ENCODE data around the gene JAM3. TPM values are rescaled to one million over a fixed set of nuclear protein-coding genes. Genes with fewer than 3 reads are reported as not detected.

Gene JAM3
- total and polyA plus RNA-seq, 2 of the 4 experiments (the other 2 are of a cell fraction) = 38.0 to 71.5 TPM

DNA sequence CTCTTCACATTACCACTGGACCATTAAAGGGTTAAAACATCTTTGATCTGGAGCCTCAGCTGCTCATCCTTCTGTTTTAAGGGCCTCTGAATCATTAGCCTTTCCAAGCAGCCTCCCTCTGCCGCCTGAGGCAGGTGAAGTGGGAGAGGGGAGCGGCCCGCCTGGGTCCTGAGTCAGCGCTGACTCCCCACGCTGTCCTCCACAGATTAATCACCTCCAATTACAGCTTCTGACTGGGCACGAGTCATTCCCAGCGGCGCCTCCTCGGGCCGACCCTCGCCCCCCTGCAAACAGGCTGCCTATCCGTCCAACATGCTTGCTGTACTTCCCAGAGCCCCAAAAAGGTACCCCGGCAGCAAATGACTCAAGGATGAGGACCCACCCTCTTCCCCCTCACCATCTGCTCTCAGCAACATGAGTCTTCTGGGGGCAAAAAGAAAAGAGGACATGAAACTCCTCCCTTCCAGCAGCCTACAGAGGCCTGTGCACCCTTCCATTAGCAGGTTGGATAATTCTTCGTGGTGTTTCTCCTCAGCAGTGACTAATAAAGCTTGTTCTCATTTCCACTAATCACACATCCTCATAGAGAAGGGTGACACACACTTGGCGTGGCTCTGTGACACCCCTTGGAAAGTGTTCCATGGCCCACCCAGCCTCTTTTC, 44.3 kb upstream of the JAM3 start:
- BruUV-seq (replicated peaks) = no TSS peak
- in situ Hi-C loops (cut with MboI; ENCODE audit: low sequenced_read_pairs) (no loop called here), dilution Hi-C loops (cut with HindIII; ENCODE audit: low sequenced_read_pairs, unreplicated experiment) (no loop called here), intact Hi-C loops (cut with micrococcal nuclease) (no loop called here)
- Histone ChIP-seq H3K36me3 (ENCODE audit: control insufficient read depth, insufficient read depth, low read length) (no peaks in the 10 kb centered on the region), H3K9ac (ENCODE audit: low read depth, low read length) (no peak overlapping the region), H4K5ac (ENCODE audit: low read depth, low read length) (no peak overlapping the region), H2AK5ac (ENCODE audit: low read depth, low read length) (no peak overlapping the region), H3K23ac (ENCODE audit: low read depth, low read length) (no peak overlapping the region), H4K20me1 (ENCODE audit: insufficient read depth, low read length) (no peaks in the 10 kb centered on the region), H3K9me1 (ENCODE audit: insufficient read depth, low read length) (no peaks in the 10 kb centered on the region), H2BK20ac (ENCODE audit: low read depth, low read length) (no peak overlapping the region), H3K27ac (ENCODE audit: insufficient read depth, low read length) (no peak overlapping the region), H3K4me3 (ENCODE audit: insufficient read depth, low read depth, low read length) (no peak overlapping the region), H3K14ac (replicated peaks; ENCODE audit: low read depth, low read length) (no peak overlapping the region), H3K9me3 (ENCODE audit: control insufficient read depth, insufficient read depth, low read length) (no peaks in the 10 kb centered on the region), H3K18ac (ENCODE audit: low read depth, low read length) (no peak overlapping the region), H2BK5ac (ENCODE audit: low read depth, low read length, poor library complexity, severe bottlenecking) (no peak overlapping the region), H3K4me1 (ENCODE audit: control insufficient read depth, insufficient read depth, low read length) (no peaks in the 10 kb centered on the region), H4K8ac (ENCODE audit: low read depth in 2 of 2, low read length in 2 of 2) (no peak overlapping the region), H3K27me3 (ENCODE audit: control insufficient read depth, insufficient read depth, low read length) (peaks cover 44% of the 10 kb centered on the region), H3K56ac (ENCODE audit: extremely low read depth, insufficient read depth, low read length) (no peak overlapping the region), H2AFZ (replicated peaks; ENCODE audit: low read length, poor library complexity) (peak overlapping the region; percentile 1), H3K79me1 (ENCODE audit: low read depth in 1 of 2, low read length in 2 of 2) (no peaks in the 10 kb centered on the region), H2AK9ac (replicated peaks; ENCODE audit: low read depth, low read length, poor library complexity) (no peak overlapping the region), H3K4me2 (ENCODE audit: low read depth, low read length) (no peak overlapping the region), H4K91ac (ENCODE audit: insufficient read depth, low read depth, low read length) (no peak overlapping the region), H3K4ac (ENCODE audit: low read depth, low read length) (no peak overlapping the region), H2BK120ac (ENCODE audit: low read depth, low read length) (no peak overlapping the region), H2BK15ac (ENCODE audit: low read depth, low read length) (no peak overlapping the region)
- ChIA-PET CTCF (no interaction called here), POLR2A (ENCODE audit: unreplicated experiment) (no interaction called here)
- TF ChIP-seq, protein P1, sequence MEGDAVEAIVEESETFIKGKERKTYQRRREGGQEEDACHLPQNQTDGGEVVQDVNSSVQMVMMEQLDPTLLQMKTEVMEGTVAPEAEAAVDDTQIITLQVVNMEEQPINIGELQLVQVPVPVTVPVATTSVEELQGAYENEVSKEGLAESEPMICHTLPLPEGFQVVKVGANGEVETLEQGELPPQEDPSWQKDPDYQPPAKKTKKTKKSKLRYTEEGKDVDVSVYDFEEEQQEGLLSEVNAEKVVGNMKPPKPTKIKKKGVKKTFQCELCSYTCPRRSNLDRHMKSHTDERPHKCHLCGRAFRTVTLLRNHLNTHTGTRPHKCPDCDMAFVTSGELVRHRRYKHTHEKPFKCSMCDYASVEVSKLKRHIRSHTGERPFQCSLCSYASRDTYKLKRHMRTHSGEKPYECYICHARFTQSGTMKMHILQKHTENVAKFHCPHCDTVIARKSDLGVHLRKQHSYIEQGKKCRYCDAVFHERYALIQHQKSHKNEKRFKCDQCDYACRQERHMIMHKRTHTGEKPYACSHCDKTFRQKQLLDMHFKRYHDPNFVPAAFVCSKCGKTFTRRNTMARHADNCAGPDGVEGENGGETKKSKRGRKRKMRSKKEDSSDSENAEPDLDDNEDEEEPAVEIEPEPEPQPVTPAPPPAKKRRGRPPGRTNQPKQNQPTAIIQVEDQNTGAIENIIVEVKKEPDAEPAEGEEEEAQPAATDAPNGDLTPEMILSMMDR (conservative IDR thresholded peaks at IDR 0.05; ENCODE audit: low read depth, low read length) = no peak
- TF ChIP-seq BHLHE40 (IDR thresholded peaks at IDR 0.05; ENCODE audit: low read depth, low read length) (peak; percentile 73), FOS (IDR thresholded peaks at IDR 0.05; ENCODE audit: low read depth, low read length) (peak; percentile 36; the same call in 1 of the 2 replicates)
- 17% methylated on average over 5 of the region's 15 CpGs; no CpG with 5 or more reads in 1 of the 2 experiments for WGBS, 2 experiments (ENCODE audit: extremely low coverage in 2 of 2, insufficient read length in 1 of 2)
- ATAC-seq (ENCODE audit: low read depth) = peak; percentile 27; the same call in 1 of the 2 replicates
- DNase-seq = peak; percentile 36
